Embryonic facial prominence (tissue), 1 donor: Measurements from ENCODE around the gene DALRD3.
"Not testable (repeated sequence)": the region's sequence is repeated elsewhere in the genome, so short reads cannot be mapped to it uniquely, and the experiment has no call there.

Experiments
- DNase-seq: peaks from one replicate; pipeline ENCODE4 v3.0.0-alpha.2; 2016; ENCODE audit errors: extremely low spot score

The DALRD3 gene

DNA sequence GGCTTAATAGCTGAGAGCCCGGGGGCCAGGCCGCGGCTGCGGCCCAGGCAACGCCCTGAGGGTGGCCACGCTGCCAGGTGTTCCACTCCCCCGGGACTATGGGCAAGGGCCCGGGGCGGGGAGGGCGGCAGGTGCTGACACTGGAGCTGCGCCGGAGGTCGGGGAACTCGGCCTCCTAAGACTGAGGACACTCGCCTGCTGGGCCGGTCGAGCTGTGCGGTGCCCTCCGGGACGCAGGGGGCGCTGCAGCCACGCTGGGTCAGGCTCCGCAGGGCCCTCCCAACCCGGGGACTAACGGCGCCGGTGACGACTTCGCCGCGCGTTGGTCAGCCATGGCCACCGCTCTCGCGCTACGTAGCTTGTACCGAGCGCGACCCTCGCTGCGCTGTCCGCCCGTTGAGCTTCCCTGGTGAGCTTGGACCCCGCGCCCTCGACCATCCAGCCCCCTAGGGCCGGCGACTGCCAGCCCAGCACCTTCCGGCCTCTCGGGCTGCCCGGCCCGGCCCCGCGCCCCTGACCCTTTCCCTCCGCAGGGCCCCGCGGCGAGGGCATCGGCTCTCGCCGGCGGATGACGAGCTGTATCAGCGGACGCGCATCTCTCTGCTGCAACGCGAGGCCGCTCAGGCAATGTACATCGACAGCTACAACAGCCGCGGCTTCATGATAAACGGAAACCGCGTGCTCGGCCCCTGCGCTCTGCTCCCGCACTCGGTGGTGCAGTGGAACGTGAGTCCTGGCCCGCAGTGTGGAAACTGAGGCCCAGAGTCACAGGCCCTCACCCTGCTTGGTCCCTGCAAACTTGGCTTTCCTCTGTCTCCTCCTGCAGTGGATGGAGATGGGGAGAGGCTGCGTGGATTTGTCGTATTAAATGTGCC is 3.7 kb upstream of the DALRD3 start, which contains the start of gene NDUFAF3:
Gene NDUFAF3 (plus strand): TSS at position 309 of the 875 bp plus-strand sequence. CDS start 24 bp downstream, at position 333.
- DNase-seq = peak; percentile 69

- peak; percentile 94 for DNase-seq
Observed at GRCh38 chr3:49021213-49021812, 2.9 kb upstream of the DALRD3 start.

GRCh38 chr3:49020330-49021212 is 2.2 kb upstream of the DALRD3 start:
- DNase-seq = no peak

DNA sequence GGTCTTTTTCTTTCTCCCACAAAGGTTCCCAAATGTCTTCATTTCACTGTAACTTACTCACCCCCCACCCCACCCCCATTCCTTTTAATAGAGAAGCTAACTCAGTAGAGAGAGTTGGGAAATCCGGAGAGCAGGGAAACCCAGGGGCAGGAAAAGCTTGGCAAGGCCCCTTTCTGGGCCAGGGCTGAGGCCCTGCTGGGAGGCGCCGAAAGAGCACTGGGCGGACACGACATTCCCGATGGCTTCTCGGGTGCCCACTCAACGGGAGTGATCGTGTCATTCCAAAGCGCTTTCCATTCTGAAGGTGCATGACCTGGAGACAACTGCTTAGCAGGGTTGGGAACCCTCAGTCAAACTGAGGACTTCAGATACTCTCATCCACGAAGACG is 1.6 kb upstream of the DALRD3 start:
- DNase-seq = no peak

DNA sequence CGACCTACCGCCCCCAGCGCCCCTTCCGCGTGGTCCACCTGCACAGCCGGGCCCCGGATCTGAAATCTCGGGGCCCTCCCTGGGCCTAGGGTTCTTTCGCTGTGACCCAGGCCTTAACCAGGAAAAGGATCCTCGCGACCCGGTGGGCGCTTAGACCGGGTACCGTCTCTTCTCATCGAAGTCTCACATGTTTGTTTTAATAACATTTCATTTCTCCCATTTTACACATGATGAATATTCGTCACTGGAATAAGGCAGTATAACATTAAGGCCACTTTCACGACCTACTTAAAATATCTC is 277 bp upstream of the DALRD3 start:
- no peak for DNase-seq

DNA sequence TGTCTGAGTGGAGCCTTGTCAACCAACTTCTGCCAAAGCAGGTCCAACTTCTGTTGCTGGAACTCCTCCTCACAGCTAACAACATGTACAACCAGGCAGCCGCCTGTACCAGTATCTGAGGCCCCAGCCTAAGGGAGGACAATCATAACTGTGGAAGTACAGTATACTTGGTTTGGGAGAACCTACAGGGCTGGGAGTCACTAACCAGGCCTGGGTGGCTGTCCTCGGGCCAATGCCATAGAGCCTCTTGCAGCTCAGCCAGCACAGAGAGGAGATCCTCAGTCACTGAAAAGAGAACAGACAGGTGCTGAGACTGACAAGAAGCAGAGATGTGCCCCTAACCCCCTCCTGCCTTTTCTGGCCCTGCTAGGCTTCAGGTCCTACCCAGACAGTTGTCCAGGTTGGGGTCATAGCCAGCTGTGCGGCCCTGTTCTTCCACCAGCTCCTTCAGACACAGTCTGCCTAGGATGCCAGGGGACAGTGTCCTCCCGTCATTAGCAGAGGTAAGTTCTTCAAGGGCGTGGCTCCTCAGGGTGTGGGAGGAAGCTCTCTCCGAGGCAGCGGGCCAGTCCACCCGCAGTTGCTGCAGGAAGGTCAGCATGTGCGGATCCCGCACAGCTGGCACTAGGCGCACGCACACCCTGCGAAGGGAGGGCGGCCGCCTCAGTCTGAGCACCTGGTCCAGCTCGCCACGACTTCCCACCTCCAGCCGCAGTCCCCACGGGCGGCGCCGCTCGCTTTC is 980 bp downstream of the DALRD3 start:
- DNase-seq = no peak

GRCh38 chr3:49016414-49017228 is 1.8 kb downstream of the DALRD3 start:
- DNase-seq = no peak

DNA sequence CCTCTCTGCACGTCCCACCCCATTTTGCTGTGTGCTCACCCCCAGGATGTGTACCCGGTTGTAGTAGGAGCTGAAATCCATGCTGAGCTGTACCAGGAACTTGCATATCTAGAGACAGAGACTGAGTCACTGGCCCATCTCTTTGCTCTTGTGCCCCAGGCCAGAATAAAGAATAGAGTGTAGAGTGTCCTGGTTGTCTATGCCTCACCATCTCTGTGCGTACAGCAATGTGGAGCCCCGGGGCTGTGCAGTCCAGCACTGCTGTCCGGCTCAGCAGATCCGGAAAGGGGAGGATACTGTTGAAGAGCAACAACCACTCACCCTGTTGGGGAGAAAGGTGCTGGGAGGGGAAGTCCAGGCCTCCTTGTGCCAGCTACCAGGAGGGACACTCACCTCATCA is 2.6 kb downstream of the DALRD3 start:
- DNase-seq = no peak

DNA sequence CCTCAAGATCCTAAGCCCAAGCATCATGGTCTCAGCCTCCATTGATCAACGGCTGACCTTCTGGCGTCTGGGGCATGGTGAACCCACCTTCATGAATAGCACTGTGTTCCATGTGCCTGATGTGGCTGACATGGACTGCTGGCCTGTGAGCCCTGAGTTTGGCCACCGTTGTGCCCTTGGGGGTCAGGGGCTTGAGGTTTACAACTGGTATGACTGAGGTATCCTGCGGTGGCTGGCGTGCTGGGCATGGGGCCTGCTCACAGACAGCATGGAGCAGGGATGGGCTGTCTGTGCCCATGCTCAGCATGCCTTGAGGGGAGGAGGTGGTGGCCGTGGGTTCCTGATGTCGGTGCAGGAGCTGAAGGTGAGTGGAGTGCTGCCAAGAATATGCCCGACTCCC is 3.3 kb downstream of the DALRD3 start:
- DNase-seq = no peak

DNA sequence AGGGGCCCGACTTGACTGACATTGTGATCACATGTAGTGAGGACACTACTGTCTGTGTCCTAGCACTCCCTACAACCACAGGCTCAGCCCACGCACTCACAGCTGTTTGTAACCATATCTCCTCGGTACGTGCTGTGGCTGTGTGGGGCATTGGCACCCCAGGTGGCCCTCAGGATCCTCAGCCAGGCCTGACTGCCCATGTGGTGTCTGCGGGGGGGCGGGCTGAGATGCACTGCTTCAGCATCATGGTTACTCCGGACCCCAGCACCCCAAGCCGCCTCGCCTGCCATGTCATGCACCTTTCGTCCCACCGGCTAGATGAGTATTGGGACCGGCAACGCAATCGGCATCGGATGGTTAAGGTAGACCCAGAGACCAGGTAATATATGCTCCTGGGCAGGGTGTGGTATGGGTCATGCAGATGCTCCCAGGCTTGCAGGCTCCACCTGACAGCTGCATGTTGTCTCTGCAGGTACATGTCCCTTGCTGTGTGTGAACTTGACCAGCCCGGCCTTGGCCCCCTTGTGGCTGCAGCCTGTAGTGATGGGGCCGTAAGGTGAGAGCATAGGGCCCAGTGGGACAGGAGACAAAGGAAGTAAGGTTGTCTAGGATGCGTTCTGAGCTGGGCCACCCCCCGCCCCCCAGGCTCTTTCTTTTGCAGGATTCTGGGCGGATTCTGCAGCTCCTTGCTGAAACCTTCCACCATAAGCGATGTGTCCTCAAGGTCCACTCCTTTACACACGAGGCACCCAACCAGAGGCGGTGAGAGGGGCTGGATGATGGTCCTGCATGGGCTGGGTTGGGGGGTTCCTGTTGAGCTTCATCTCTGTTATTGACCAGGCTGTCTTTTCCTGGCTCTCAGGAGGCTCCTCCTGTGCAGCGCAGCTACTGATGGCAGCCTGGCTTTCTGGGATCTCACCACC is 4.4 kb downstream of the DALRD3 start:
- no peak for DNase-seq

- no peak for DNase-seq
Observed at GRCh38 chr3:49013113-49013737, 5.2 kb downstream of the DALRD3 start.

GRCh38 chr3:49012441-49013017 is 5.9 kb downstream of the DALRD3 start:
- no peak for DNase-seq

- DNase-seq = no peak
Observed at GRCh38 chr3:49009396-49009795, 9.0 kb downstream of the DALRD3 start.

DNA sequence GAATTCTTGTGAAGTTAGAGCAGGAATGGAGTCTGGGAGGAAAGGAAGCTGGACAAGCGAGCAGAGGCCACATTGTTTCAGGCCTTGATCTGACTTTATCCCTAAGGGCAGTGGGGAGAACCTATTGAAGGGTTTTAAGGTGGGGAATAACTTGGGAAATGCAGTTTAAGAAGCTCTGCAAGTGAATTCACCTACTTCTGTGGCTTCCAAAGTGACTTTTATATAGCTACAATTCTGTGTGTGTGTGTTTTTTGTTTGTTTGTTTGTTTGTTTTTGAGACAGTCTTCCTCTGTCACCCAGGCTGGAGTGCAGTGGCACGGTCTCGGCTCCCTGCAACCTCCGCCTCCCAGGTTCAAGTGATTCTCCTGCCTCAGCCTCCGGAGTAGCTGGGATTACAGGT is 9.8 kb downstream of the DALRD3 start:
- DNase-seq = not testable (repeated sequence)

- peak; percentile 65 for DNase-seq
Observed at GRCh38 chr3:49007771-49008528, 10.4 kb downstream of the DALRD3 start.

DNA sequence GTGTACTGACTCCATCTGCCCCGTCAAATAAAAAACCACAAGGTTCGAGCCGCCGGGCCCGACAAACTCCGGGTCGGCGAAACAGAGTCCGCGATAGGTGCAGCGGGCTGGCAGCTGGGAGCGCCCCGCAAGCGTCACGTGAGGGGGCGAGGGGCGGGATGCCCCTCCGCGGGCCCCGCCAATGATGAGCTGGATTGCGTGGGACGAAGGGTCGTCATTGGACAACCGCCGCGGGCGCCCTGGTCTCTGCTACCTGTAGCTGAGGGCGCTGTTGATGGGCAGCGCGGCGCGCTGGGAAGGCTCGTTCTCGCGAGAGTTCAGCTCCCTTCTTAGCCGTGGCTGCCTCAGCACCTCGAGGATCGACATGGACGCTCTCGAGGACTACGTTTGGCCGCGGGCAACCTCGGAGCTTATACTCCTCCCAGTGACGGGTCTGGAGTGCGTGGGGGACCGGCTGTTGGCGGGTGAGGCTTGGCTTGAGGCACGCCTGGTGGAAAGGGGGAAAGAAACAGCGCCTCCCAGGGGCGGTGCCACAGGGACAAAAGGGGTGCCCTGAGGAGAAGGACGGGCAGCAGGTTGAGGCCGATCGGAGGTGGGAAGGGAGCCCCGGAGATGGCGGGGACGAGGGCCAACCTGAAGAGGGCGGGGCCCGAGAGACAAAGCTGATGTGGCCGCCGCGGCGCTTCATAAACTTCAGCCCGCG is 11.2 kb downstream of the DALRD3 start, which contains the start of gene WDR6:
Gene WDR6 (plus strand): TSS at position 324 of the 703 bp plus-strand sequence. CDS start 41 bp downstream, at position 365.
- DNase-seq = peak; percentile 92

DNA sequence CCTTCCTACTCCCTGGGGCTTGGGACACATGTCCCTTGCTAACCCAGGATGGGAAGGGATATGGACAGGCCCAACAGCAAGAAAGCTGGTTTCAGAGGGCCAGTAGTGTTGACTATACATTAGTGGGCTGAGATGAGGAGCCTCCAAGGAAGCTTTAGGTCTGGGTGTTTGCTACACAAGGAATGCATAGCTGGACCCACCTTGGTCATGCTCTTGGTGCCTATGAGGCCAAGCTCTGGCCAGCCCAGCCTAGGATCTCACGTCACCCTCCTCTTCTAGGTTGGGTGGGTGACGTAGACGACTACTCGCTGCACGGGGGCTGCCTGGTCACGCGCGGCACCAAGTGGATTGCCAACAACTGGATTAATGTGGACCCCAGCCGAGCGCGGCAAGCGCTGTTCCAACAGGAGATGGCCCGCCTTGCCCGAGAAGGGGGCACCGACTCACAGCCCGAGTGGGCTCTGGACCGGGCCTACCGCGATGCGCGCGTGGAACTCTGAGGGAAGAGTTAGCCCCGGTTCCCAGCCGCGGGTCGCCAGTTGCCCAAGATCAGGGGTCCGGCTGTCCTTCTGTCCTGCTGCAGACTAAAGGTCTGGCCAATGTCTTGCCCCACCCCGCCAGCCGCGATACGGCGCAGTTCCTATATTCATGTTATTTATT is 11.8 kb downstream of the DALRD3 start:
- DNase-seq = no peak
